Measurements from ENCODE around the gene NHERF1. TPM values are rescaled to one million over a fixed set of nuclear protein-coding genes. Genes with fewer than 3 reads are reported as not detected.
A peak's percentile ranks its signal among the peaks of the same experiment; 100 is the strongest.

NHERF1 gene
- total RNA-seq, 1 experiment from 2014 or later: 75.0 TPM

GRCh38 chr17:74768069-74768762 is 19.8 kb downstream of the NHERF1 start:
- Histone ChIP-seq H3K36me3 (ENCODE audit: low read depth, low read length) (peaks cover 26% of the 10 kb centered on the region), H3K9ac (ENCODE audit: low read length) (no peak overlapping the region), H4K20me1 (ENCODE audit: low read length) (no peaks in the 10 kb centered on the region), H3K4me3 (ENCODE audit: low read length) (no peak overlapping the region), H3F3A (ENCODE audit: low read length, unreplicated experiment) (no peaks in the 10 kb centered on the region), H3K9me2 (replicated peaks; ENCODE audit: low read length) (no peaks in the 10 kb centered on the region), H2AFZ (ENCODE audit: low read length) (no peak overlapping the region), H3K27me3 (ENCODE audit: low read length) (no peaks in the 10 kb centered on the region), H3K27ac (ENCODE audit: low read length) (no peak overlapping the region), H3K79me2 (ENCODE audit: low read length) (no peaks in the 10 kb centered on the region), H3K4me2 (ENCODE audit: low read length) (no peak overlapping the region), H3K4me1 (ENCODE audit: insufficient read depth, low read length) (no peaks in the 10 kb centered on the region), H3K9me3 (ENCODE audit: low read length) (no peaks in the 10 kb centered on the region)
- ATAC-seq: peak; percentile 31
- ChIA-PET POLR2A (ENCODE audit: unreplicated experiment) (no interaction called here), CTCF (no interaction called here)
- no peak for TF ChIP-seq EZH2 (IDR thresholded peaks at IDR 0.05; ENCODE audit: low read length, unreplicated experiment)
- no peak for TF ChIP-seq CTCF (conservative IDR thresholded peaks at IDR 0.05; ENCODE audit: low read depth, low read length)
- TF ChIP-seq EZH2phosphoT487 (IDR thresholded peaks at IDR 0.05; ENCODE audit: borderline replicate concordance, low read length): no peak
- intact Hi-C loops (cut with micrococcal nuclease): no loop called here
- BruUV-seq (replicated peaks): no TSS peak
- DNase-seq: peak; percentile 51

- no peak overlapping the region for H3K9ac ChIP-seq (ENCODE audit: low read length)
- intact Hi-C loops (cut with micrococcal nuclease): no loop called here
- ATAC-seq (no peak), DNase-seq (no peak)
- no peaks in the 10 kb centered on the region for H3F3A ChIP-seq (ENCODE audit: low read length, unreplicated experiment)
- peaks cover 3% of the 10 kb centered on the region for H3K79me2 ChIP-seq (ENCODE audit: low read length)
- no peaks in the 10 kb centered on the region for H3K9me2 ChIP-seq (replicated peaks; ENCODE audit: low read length)
- no peaks in the 10 kb centered on the region for H3K4me1 ChIP-seq (ENCODE audit: insufficient read depth, low read length)
- ChIA-PET POLR2A (ENCODE audit: unreplicated experiment) (no interaction called here), CTCF (no interaction called here)
- H3K4me3 ChIP-seq (ENCODE audit: low read length): no peak overlapping the region
- no peak overlapping the region for H3K27ac ChIP-seq (ENCODE audit: low read length)
- no peaks in the 10 kb centered on the region for H3K9me3 ChIP-seq (ENCODE audit: low read length)
- no peak overlapping the region for H3K4me2 ChIP-seq (ENCODE audit: low read length)
- H2AFZ ChIP-seq (ENCODE audit: low read length): no peak overlapping the region
- H4K20me1 ChIP-seq (ENCODE audit: low read length): no peaks in the 10 kb centered on the region
- TF ChIP-seq EZH2 (IDR thresholded peaks at IDR 0.05; ENCODE audit: low read length, unreplicated experiment): no peak
- no peak for TF ChIP-seq EZH2phosphoT487 (IDR thresholded peaks at IDR 0.05; ENCODE audit: borderline replicate concordance, low read length)
- no peak for TF ChIP-seq CTCF (conservative IDR thresholded peaks at IDR 0.05; ENCODE audit: low read depth, low read length)
- BruUV-seq (replicated peaks): TSS peak; percentile 39
- peaks cover 30% of the 10 kb centered on the region for H3K36me3 ChIP-seq (ENCODE audit: low read depth, low read length)
- no peaks in the 10 kb centered on the region for H3K27me3 ChIP-seq (ENCODE audit: low read length)
Observed at GRCh38 chr17:74768763-74769114, 20.3 kb downstream of the NHERF1 start.

GRCh38 chr17:74769266-74769855 is 20.9 kb downstream of the NHERF1 start:
- H3F3A ChIP-seq (ENCODE audit: low read length, unreplicated experiment): no peaks in the 10 kb centered on the region
- no peaks in the 10 kb centered on the region for H3K9me2 ChIP-seq (replicated peaks; ENCODE audit: low read length)
- H3K27ac ChIP-seq (ENCODE audit: low read length): no peak overlapping the region
- H3K27me3 ChIP-seq (ENCODE audit: low read length): no peaks in the 10 kb centered on the region
- no peaks in the 10 kb centered on the region for H3K9me3 ChIP-seq (ENCODE audit: low read length)
- no TSS peak for BruUV-seq (replicated peaks)
- no peak overlapping the region for H3K9ac ChIP-seq (ENCODE audit: low read length)
- H2AFZ ChIP-seq (ENCODE audit: low read length): no peak overlapping the region
- no peak for ATAC-seq
- CTCF ChIA-PET: interaction anchor here (0.9 to 2.7 kb wide), 3 partner anchors 20 to 112 kb away, joined by 5 to 29 read pairs (median 7); no protein-coding TSS in a partner anchor
- peaks cover 8% of the 10 kb centered on the region for H3K79me2 ChIP-seq (ENCODE audit: low read length)
- peaks cover 35% of the 10 kb centered on the region for H3K36me3 ChIP-seq (ENCODE audit: low read depth, low read length)
- POLR2A ChIA-PET (ENCODE audit: unreplicated experiment): no interaction called here
- TF ChIP-seq EZH2 (IDR thresholded peaks at IDR 0.05; ENCODE audit: low read length, unreplicated experiment) (no peak), EZH2phosphoT487 (IDR thresholded peaks at IDR 0.05; ENCODE audit: borderline replicate concordance, low read length) (no peak), CTCF (conservative IDR thresholded peaks at IDR 0.05; ENCODE audit: low read depth, low read length) (no peak)
- H3K4me2 ChIP-seq (ENCODE audit: low read length): no peak overlapping the region
- no peaks in the 10 kb centered on the region for H4K20me1 ChIP-seq (ENCODE audit: low read length)
- H3K4me3 ChIP-seq (ENCODE audit: low read length): no peak overlapping the region
- DNase-seq: no peak
- intact Hi-C loops (cut with micrococcal nuclease): no loop called here
- H3K4me1 ChIP-seq (ENCODE audit: insufficient read depth, low read length): no peaks in the 10 kb centered on the region
